ENCODE data around the gene CREG1. TPM values are rescaled to one million over a fixed set of nuclear protein-coding genes. Genes with fewer than 3 reads are reported as not detected.
A peak's percentile ranks its signal among the peaks of the same experiment; 100 is the strongest.

The CREG1 gene
- total and polyA plus RNA-seq, 2 of the 8 experiments (the other 6 are each of a cell fraction or from before 2014, with no cell fraction given), result 29.8 to 30.1 TPM

GRCh38 chr1:167501515-167502191 is 51.9 kb downstream of the CREG1 start:
- CTCF ChIA-PET (ENCODE audit: partially characterized antibody), result interaction anchor here (0.5 to 1.2 kb wide), 3 partner anchors 16 to 433 kb away, joined by 3 read pairs; no protein-coding TSS in a partner anchor
- DNase-seq (ENCODE audit: low read depth in 1 of 2, low spot score in 2 of 2), result peak in 1 of 2 experiments; percentile 42
- Histone ChIP-seq H3K4me3 (ENCODE audit: extremely low read depth in 1 of 4, insufficient read depth in 2 of 4, low read depth in 3 of 4, low read length in 4 of 4) (no peak overlapping the region), H3K4me1 (replicated peaks in 1 of 4; ENCODE audit: control insufficient read depth in 3 of 4, insufficient read depth in 4 of 4, low read length in 3 of 4) (peaks cover 4 to 12% (median 9%) of the 10 kb centered on the region in 4 experiments; a peak in 5 of 7 replicates), H2AFZ (ENCODE audit: low read length) (no peak overlapping the region), H4K20me1 (replicated peaks in 1 of 2; ENCODE audit: control insufficient read depth in 1 of 2, insufficient read depth in 2 of 2, low read length in 2 of 2) (no peaks in the 10 kb centered on the region), H3K79me2 (ENCODE audit: control insufficient read depth in 1 of 2, insufficient read depth in 2 of 2, low read length in 2 of 2) (no peaks in the 10 kb centered on the region), H2BK20ac (ENCODE audit: low read length) (no peak overlapping the region), H4K5ac (ENCODE audit: insufficient read length, low read depth, low read length) (no peak overlapping the region), H3K27me3 (replicated peaks in 1 of 4; ENCODE audit: control insufficient read depth in 3 of 4, extremely low read depth in 1 of 4, insufficient read depth in 3 of 4, low read length in 3 of 4) (peaks cover 0 to 2% (median 0%) of the 10 kb centered on the region in 4 experiments; a peak in 1 of 7 replicates), H2BK12ac (ENCODE audit: low read depth, low read length) (no peak overlapping the region), H4K8ac (ENCODE audit: extremely low read depth, insufficient read depth, low read length) (peak overlapping the region; percentile 58; the same call in 1 of the 2 replicates), H3K27ac (ENCODE audit: low read depth, low read length) (no peak overlapping the region), H3K9me3 (ENCODE audit: insufficient read depth in 2 of 2, low read depth in 1 of 2, low read length in 1 of 2) (no peaks in the 10 kb centered on the region), H2BK120ac (replicated peaks; ENCODE audit: low read depth, low read length) (no peak overlapping the region), H3K23me2 (ENCODE audit: low read depth, low read length) (no peaks in the 10 kb centered on the region), H4K91ac (replicated peaks; ENCODE audit: insufficient read length, low read length) (no peak overlapping the region), H2BK15ac (ENCODE audit: low read length) (no peak overlapping the region), H3K4ac (replicated peaks; ENCODE audit: insufficient read length, low read depth, low read length) (no peak overlapping the region), H3K23ac (ENCODE audit: insufficient read length) (no peak overlapping the region), H3K79me1 (ENCODE audit: low read depth, low read length) (no peaks in the 10 kb centered on the region), H3K9ac (replicated peaks in 1 of 4; ENCODE audit: extremely low read depth in 1 of 4, low read depth in 3 of 4, low read length in 3 of 4) (no peak overlapping the region), H2BK5ac (ENCODE audit: low read depth, low read length) (no peak overlapping the region), H3K36me3 (ENCODE audit: control insufficient read depth in 2 of 4, insufficient read depth in 4 of 4, low read length in 3 of 4) (no peaks in the 10 kb centered on the region), H3K14ac (ENCODE audit: insufficient read length) (no peak overlapping the region), H3K4me2 (ENCODE audit: insufficient read depth in 1 of 2, low read depth in 2 of 2, low read length in 2 of 2) (no peak overlapping the region), H2AK5ac (ENCODE audit: low read depth, low read length) (no peak overlapping the region), H3K18ac (ENCODE audit: extremely low read depth, low read length) (0 out of 2 replicates have a peak overlapping the region, but pooled peaks have one; percentile 4), H3K56ac (replicated peaks; ENCODE audit: insufficient read length, low read depth, low read length) (no peak overlapping the region)
- POLR2A ChIA-PET (ENCODE audit: partially characterized antibody), result no interaction called here
- WGBS, 2 experiments (ENCODE audit: extremely low coverage in 1 of 2, insufficient coverage in 1 of 2, insufficient read length in 1 of 2, insufficient replicate concordance in 2 of 2, low coverage in 1 of 2, low lambda C conversion rate in 2 of 2, missing lambda C conversion rate in 1 of 2), result 84% methylated on average over 10 of the region's 10 CpGs; no CpG with 5 or more reads in 1 of the 2 experiments
- FAIRE-seq, result no peak
- no peak for TF ChIP-seq CBX5 (IDR thresholded peaks at IDR 0.05; ENCODE audit: low read depth, low read length)
- TF ChIP-seq POLR2A (IDR thresholded peaks at IDR 0.05; ENCODE audit: control extremely low read depth in 1 of 2, low read depth in 2 of 2, low read length in 2 of 2), result no peak
- TF ChIP-seq EGR1 (IDR thresholded peaks at IDR 0.05; ENCODE audit: borderline replicate concordance, low read depth, low read length), result no peak
- TF ChIP-seq USF2 (IDR thresholded peaks at IDR 0.05; ENCODE audit: low read length), result no peak
- no peak for TF ChIP-seq TAF1 (IDR thresholded peaks at IDR 0.05; ENCODE audit: low read depth, low read length)
- no peak for TF ChIP-seq RXRA (IDR thresholded peaks at IDR 0.05; ENCODE audit: insufficient read depth, low read depth, low read length)
- no peak for TF ChIP-seq MAX (IDR thresholded peaks at IDR 0.05)
- TF ChIP-seq CTCF (IDR thresholded peaks at IDR 0.05; ENCODE audit: control extremely low read depth in 1 of 3, insufficient read depth in 1 of 3, low read depth in 1 of 3, low read length in 3 of 3), result no peak
- no peak for TF ChIP-seq RFX5 (IDR thresholded peaks at IDR 0.05; ENCODE audit: borderline replicate concordance, low read depth, low read length)

Measured in H1 (cell line).